H1 (cell line): ENCODE results near the gene RRAGC. TPM values are rescaled to one million over a fixed set of nuclear protein-coding genes. Genes with fewer than 3 reads are reported as not detected.

Source experiments
- CTCF ChIA-PET: fragments of 300-600 bp; sonication (Branson Sonifier 250); formaldehyde crosslinking; loops from one replicate; lab custom pipeline; 2021; ENCODE audit not compliant: partially characterized antibody; lab: Charles Lee
- POLR2A ChIA-PET: fragments of 300-600 bp; sonication (Branson Sonifier 250); formaldehyde crosslinking; loops from one replicate; lab custom pipeline; 2021; ENCODE audit warnings: inconsistent platforms; ENCODE audit not compliant: partially characterized antibody; lab: Charles Lee
- DNase-seq, 2 experiments: peaks; one replicate each; pipeline versions ENCODE4 v3.0.0 to v3.0.0-alpha.2; 2010 to 2022; ENCODE audit warnings: low spot score in 2 of 2, low read depth in 1 of 2, mixed read lengths in 1 of 2
- FAIRE-seq: peaks from 2 replicates; lab custom pipeline; 2011; peaks lifted over from hg19 to GRCh38; lab: Jason Lieb, UNC
- H2AFZ ChIP-seq: 2 replicates; pipeline ENCODE4 v1.8.1; 2012; ENCODE audit warnings: low read length, inconsistent platforms
- H2AK5ac ChIP-seq: 2 replicates; pipeline ENCODE4 v1.6.1; 2013; ENCODE audit warnings: low read depth, low read length
- H2BK120ac ChIP-seq: replicated peaks from 2 replicates; pipeline ENCODE3; 2013; ENCODE audit warnings: low read depth, low read length, inconsistent platforms
- H2BK12ac ChIP-seq: 2 replicates; pipeline ENCODE4 v1.6.1; 2013; ENCODE audit warnings: low read depth, low read length
- H2BK15ac ChIP-seq: 2 replicates; pipeline ENCODE4 v1.6.1; 2013; ENCODE audit warnings: low read length
- H2BK20ac ChIP-seq: 2 replicates; pipeline ENCODE4 v1.6.1; 2013; ENCODE audit warnings: low read length
- H2BK5ac ChIP-seq: 2 replicates; pipeline ENCODE4 v1.6.1; 2013; ENCODE audit warnings: low read depth, low read length
- H3K14ac ChIP-seq: 2 replicates; pipeline ENCODE4 v1.6.1; 2013; ENCODE audit warnings: inconsistent platforms; ENCODE audit not compliant: insufficient read length
- H3K18ac ChIP-seq: 2 replicates; pipeline ENCODE4 v1.6.1; 2013; ENCODE audit warnings: low read length; ENCODE audit errors: extremely low read depth
- H3K23ac ChIP-seq: 2 replicates; pipeline ENCODE4 v1.6.1; 2013; ENCODE audit warnings: inconsistent platforms; ENCODE audit not compliant: insufficient read length
- H3K23me2 ChIP-seq: 2 replicates; pipeline ENCODE4 v1.6.1; 2013; ENCODE audit warnings: low read depth, low read length
- H3K27ac ChIP-seq: 2 replicates; pipeline ENCODE4 v1.6.1; 2011; ENCODE audit warnings: low read depth, low read length, inconsistent platforms
- H3K27me3 ChIP-seq, 4 experiments: replicated peaks in 1 of 4; 1 replicate in 1 of 4; 2 replicates in 3 of 4; pipeline versions ENCODE4 v1.6.1 to v1.8.1; 2011 to 2013; ENCODE audit warnings: low read length in 3 of 4, mild to moderate bottlenecking in 3 of 4, inconsistent platforms in 2 of 4, mixed read lengths in 2 of 4, moderate library complexity in 1 of 4; ENCODE audit not compliant: control insufficient read depth in 3 of 4, insufficient read depth in 3 of 4; ENCODE audit errors: extremely low read depth in 1 of 4
- H3K36me3 ChIP-seq, 4 experiments: 2 replicates each; pipeline versions ENCODE4 v1.6.1 to v1.8.1; 2011 to 2013; ENCODE audit warnings: mild to moderate bottlenecking in 4 of 4, low read length in 3 of 4, moderate library complexity in 2 of 4, control low read depth in 1 of 4, inconsistent platforms in 1 of 4; ENCODE audit not compliant: insufficient read depth in 4 of 4, control insufficient read depth in 2 of 4
- H3K4ac ChIP-seq: replicated peaks from 2 replicates; pipeline ENCODE3; 2013; ENCODE audit warnings: low read length, low read depth, mixed read lengths, inconsistent platforms; ENCODE audit not compliant: insufficient read length
- H3K4me1 ChIP-seq, 4 experiments: replicated peaks in 1 of 4; 1 replicate in 1 of 4; 2 replicates in 3 of 4; pipeline versions ENCODE4 v1.6.1 to v1.8.1; 2011 to 2013; ENCODE audit warnings: low read length in 3 of 4, inconsistent platforms in 2 of 4, mixed read lengths in 1 of 4; ENCODE audit not compliant: insufficient read depth in 4 of 4, control insufficient read depth in 3 of 4
- H3K4me2 ChIP-seq, 2 experiments: 2 replicates each; pipeline versions ENCODE4 v1.6.1 to v1.8.1; 2011 to 2013; ENCODE audit warnings: low read depth in 2 of 2, low read length in 2 of 2, control low read depth in 1 of 2, inconsistent platforms in 1 of 2, mild to moderate bottlenecking in 1 of 2; ENCODE audit not compliant: insufficient read depth in 1 of 2
- H3K4me3 ChIP-seq, 4 experiments: fragments of 200-600, 300-600 bp in 1 of 4; sonication (generic), shearing (Covaris generic), sonication (Bioruptor Twin) in 1 of 4; 2 replicates each; pipeline versions ENCODE4 v1.5.1 to v1.8.1; 2011 to 2016; ENCODE audit warnings: low read length in 4 of 4, low read depth in 3 of 4, control low read depth in 2 of 4, inconsistent platforms in 2 of 4, mild to moderate bottlenecking in 2 of 4, mixed read lengths in 1 of 4, moderate library complexity in 1 of 4; ENCODE audit not compliant: insufficient read depth in 2 of 4; ENCODE audit errors: extremely low read depth in 1 of 4
- H3K56ac ChIP-seq: replicated peaks from 2 replicates; pipeline ENCODE3; 2013; ENCODE audit warnings: low read depth, mild to moderate bottlenecking, mixed read lengths, low read length, inconsistent platforms; ENCODE audit not compliant: insufficient read length
- H3K79me1 ChIP-seq: 2 replicates; pipeline ENCODE4 v1.6.1; 2013; ENCODE audit warnings: low read depth, low read length, control low read depth
- H3K79me2 ChIP-seq, 2 experiments: 2 replicates each; pipeline versions ENCODE4 v1.6.1 to v1.8.1; 2012 to 2013; ENCODE audit warnings: low read length in 2 of 2, mild to moderate bottlenecking in 2 of 2, inconsistent platforms in 1 of 2; ENCODE audit not compliant: insufficient read depth in 2 of 2, control insufficient read depth in 1 of 2
- H3K9ac ChIP-seq, 4 experiments: replicated peaks in 1 of 4; 1 replicate in 1 of 4; 2 replicates in 3 of 4; pipeline versions ENCODE4 v1.6.1 to v1.8.1; 2011 to 2013; ENCODE audit warnings: low read depth in 3 of 4, low read length in 3 of 4, control low read depth in 2 of 4, mild to moderate bottlenecking in 2 of 4, moderate library complexity in 2 of 4, inconsistent platforms in 1 of 4; ENCODE audit errors: extremely low read depth in 1 of 4
- H3K9me3 ChIP-seq, 2 experiments: 2 replicates each; pipeline versions ENCODE4 v1.6.1 to v1.8.1; 2012 to 2013; ENCODE audit warnings: mild to moderate bottlenecking in 2 of 2, moderate library complexity in 2 of 2, control low read depth in 1 of 2, inconsistent platforms in 1 of 2, low read depth in 1 of 2, low read length in 1 of 2, mixed read lengths in 1 of 2; ENCODE audit not compliant: insufficient read depth in 2 of 2
- H4K20me1 ChIP-seq, 2 experiments: replicated peaks in 1 of 2; 2 replicates each; pipeline versions ENCODE3 to v1.8.1; 2011 to 2013; ENCODE audit warnings: inconsistent platforms in 2 of 2, low read length in 2 of 2, mild to moderate bottlenecking in 1 of 2; ENCODE audit not compliant: insufficient read depth in 2 of 2, control insufficient read depth in 1 of 2
- H4K5ac ChIP-seq: 2 replicates; pipeline ENCODE4 v1.6.1; 2013; ENCODE audit warnings: low read length, low read depth, mixed read lengths, inconsistent platforms; ENCODE audit not compliant: insufficient read length
- H4K8ac ChIP-seq: 2 replicates; pipeline ENCODE4 v1.8.0; 2013; ENCODE audit warnings: mild to moderate bottlenecking, moderate library complexity, low read length, inconsistent platforms; ENCODE audit not compliant: insufficient read depth; ENCODE audit errors: extremely low read depth
- H4K91ac ChIP-seq: replicated peaks from 2 replicates; pipeline ENCODE3; 2013; ENCODE audit warnings: low read length, mixed read lengths, inconsistent platforms; ENCODE audit not compliant: insufficient read length
- ATF2 ChIP-seq: IDR thresholded peaks from 2 replicates; pipeline ENCODE4 v1.6.1; 2012; ENCODE audit warnings: low read length, inconsistent platforms
- CHD2 ChIP-seq: IDR thresholded peaks from 2 replicates; pipeline ENCODE4 v1.6.1; 2012; ENCODE audit warnings: low read length, improper control_type of control experiment
- HDAC6 ChIP-seq: IDR thresholded peaks from one replicate; pipeline ENCODE4 v1.7.1; 2012; ENCODE audit warnings: low read depth, mild to moderate bottlenecking, inconsistent platforms, low read length, moderate library complexity
- RAD21 ChIP-seq, 2 experiments: IDR thresholded peaks in 1 of 2; conservative IDR thresholded peaks in 1 of 2; 2 replicates each; pipeline ENCODE4 v1.6.1; 2011; ENCODE audit warnings: low read depth in 2 of 2, low read length in 2 of 2, improper control_type of control experiment in 1 of 2, inconsistent platforms in 1 of 2, mild to moderate bottlenecking in 1 of 2, moderate library complexity in 1 of 2
- WGBS, 2 experiments: shearing (Covaris generic) in 1 of 2; methylation state at CpG; one replicate each; pipeline versions ENCODE4 v1.1.6 to v1.1.7; 2013 to 2015; ENCODE audit warnings: low lambda C conversion rate in 2 of 2, mixed read lengths in 2 of 2, inconsistent platforms in 1 of 2, low coverage in 1 of 2, missing lambda C conversion rate in 1 of 2; ENCODE audit not compliant: insufficient replicate concordance in 2 of 2, insufficient coverage in 1 of 2, insufficient read length in 1 of 2; ENCODE audit errors: extremely low coverage in 1 of 2, missing lambda C conversion rate in 1 of 2; 5-methylcytosine and 5-hydroxymethylcytosine counted together
- polyA plus RNA-seq, 7 experiments: library from polyadenylated mRNA; depleted of rRNA in 3 of 7; stranded (reverse) in 5 of 7; unstranded in 2 of 7; fragments of >200 nt in 5 of 7; fragments of 200-250 nt in 2 of 7; gene quantifications; 1 replicate in 5 of 7; 2 replicates in 1 of 7; 4 replicates in 1 of 7; pipeline versions ENCODE4 v1.2.1 to v1.2.3, GENCODE V29; 2011 to 2013; ENCODE audit warnings: missing spikeins in 2 of 7, mixed read lengths in 2 of 7
- total RNA-seq: library from RNA; stranded (reverse); fragmentation: NEBNext Ultra II Directional; extraction: Animal tissue kit (Norgen Biotek cat#: 25700); gene quantifications from 2 replicates; pipeline ENCODE4 v1.2.1, GENCODE V29; 2021

The RRAGC gene
- total and polyA plus RNA-seq, 2 of the 8 experiments (the other 6 are each of a cell fraction or from before 2014, with no cell fraction given): 12.0 to 16.5 TPM

GRCh38 chr1:38846210-38846609 lies 13.4 kb downstream of the RRAGC start:
- H2BK5ac ChIP-seq: no peak overlapping the region
- no peak overlapping the region for H3K27ac ChIP-seq
- POLR2A ChIA-PET: interaction anchor here (1.4 to 1.6 kb wide), 2 partner anchors 11 to 13 kb away, joined by 3 to 4 read pairs; partner anchors contain the start of gene RRAGC
- no peak overlapping the region for H4K8ac ChIP-seq
- DNase-seq: no peak
- peaks cover 0 to 35% (median 15%) of the 10 kb centered on the region in 4 experiments; a peak in 7 of 8 replicates for H3K36me3 ChIP-seq
- no peaks in the 10 kb centered on the region for H3K4me1 ChIP-seq
- no peaks in the 10 kb centered on the region for H3K27me3 ChIP-seq
- TF ChIP-seq RAD21 (IDR thresholded peaks at IDR 0.05 in 1 of 2, conservative IDR thresholded peaks at IDR 0.05 in 1 of 2; ENCODE audit: low read depth in 2 of 2, low read length in 2 of 2) (peak; percentile 22 to 40; a peak in 3 of 4 replicates), ATF2 (no peak), CHD2 (no peak), HDAC6 (no peak)
- H2AFZ ChIP-seq: no peak overlapping the region
- H2BK15ac ChIP-seq: no peak overlapping the region
- no peaks in the 10 kb centered on the region for H3K79me2 ChIP-seq
- H4K20me1 ChIP-seq: peaks cover 0 to 1% of the 10 kb centered on the region in 2 experiments
- H2BK20ac ChIP-seq: no peak overlapping the region
- FAIRE-seq: no peak
- H3K23me2 ChIP-seq: no peaks in the 10 kb centered on the region
- H3K18ac ChIP-seq: no peak overlapping the region
- no peak overlapping the region for H3K4me3 ChIP-seq
- H3K4me2 ChIP-seq: no peak overlapping the region
- no peak overlapping the region for H2AK5ac ChIP-seq
- H3K23ac ChIP-seq: no peak overlapping the region
- no peak overlapping the region for H3K14ac ChIP-seq
- H3K9me3 ChIP-seq: no peaks in the 10 kb centered on the region
- no peak overlapping the region for H3K56ac ChIP-seq
- no peak overlapping the region for H2BK120ac ChIP-seq
- no peak overlapping the region for H3K4ac ChIP-seq
- CTCF ChIA-PET: interaction anchor here (0.7 to 3.8 kb wide), 7 partner anchors 11 to 635 kb away, joined by 3 to 16 read pairs (median 3); no protein-coding TSS in a partner anchor
- WGBS, 2 experiments: 86% methylated on average over 3 of the region's 3 CpGs; no CpG with 5 or more reads in 1 of the 2 experiments
- no peaks in the 10 kb centered on the region for H3K79me1 ChIP-seq
- no peak overlapping the region for H2BK12ac ChIP-seq
- no peak overlapping the region for H4K91ac ChIP-seq
- no peak overlapping the region for H4K5ac ChIP-seq
- no peak overlapping the region for H3K9ac ChIP-seq
